Stimulated activated CD4-positive, alpha-beta T cell treated with anti-CD3 and anti-CD28 coated beads, Interleukin-1b, Interleukin-23, amount 100 ng/mL, for 48 hours (primary cell): ENCODE measurements around the gene COX19.
A peak's percentile ranks its signal among the peaks of the same experiment; 100 is the strongest.
"Not testable (repeated sequence)": the region's sequence is repeated elsewhere in the genome, so short reads cannot be mapped to it uniquely, and the experiment has no call there.

Experiments
- DNase-seq: peaks from one replicate; pipeline ENCODE4 v3.0.0-alpha.2; 2020

Gene COX19

GRCh38 chr7:1009747-1010146, 34.4 kb upstream of the COX19 start:
- no peak for DNase-seq

GRCh38 chr7:1008733-1009363, 33.5 kb upstream of the COX19 start:
- no peak for DNase-seq

GRCh38 chr7:1007901-1008300, 32.6 kb upstream of the COX19 start:
- no peak for DNase-seq

- DNase-seq = no peak
Measured at GRCh38 chr7:1005303-1005702, 30.0 kb upstream of the COX19 start.

GRCh38 chr7:1004018-1004852, 28.9 kb upstream of the COX19 start:
- DNase-seq = no peak

GRCh38 chr7:1002445-1002844, 27.1 kb upstream of the COX19 start:
- DNase-seq = not testable (repeated sequence)

GRCh38 chr7:1002026-1002425, 26.7 kb upstream of the COX19 start:
- not testable (repeated sequence) for DNase-seq

GRCh38 chr7:1001069-1001770, 25.9 kb upstream of the COX19 start:
- not testable (repeated sequence) for DNase-seq

GRCh38 chr7:999941-1000935, 24.9 kb upstream of the COX19 start:
- no peak for DNase-seq

- no peak for DNase-seq
Measured at GRCh38 chr7:999149-999879, 24.0 kb upstream of the COX19 start.

GRCh38 chr7:997404-998395, 22.4 kb upstream of the COX19 start:
- DNase-seq = no peak

- no peak for DNase-seq
Measured at GRCh38 chr7:996079-996872, 20.9 kb upstream of the COX19 start.

- DNase-seq = no peak
Measured at GRCh38 chr7:995571-995970, 20.2 kb upstream of the COX19 start.

- no peak for DNase-seq
Measured at GRCh38 chr7:994592-995308, 19.4 kb upstream of the COX19 start.

GRCh38 chr7:992709-993607, 17.6 kb upstream of the COX19 start:
- DNase-seq = peak; percentile 93

GRCh38 chr7:991729-992656, 16.6 kb upstream of the COX19 start:
- no peak for DNase-seq
